Small intestine (tissue), 7 donors: Measurements from ENCODE around the gene LYSMD1. TPM values are rescaled to one million over a fixed set of nuclear protein-coding genes. Genes with fewer than 3 reads are reported as not detected.
A peak's percentile ranks its signal among the peaks of the same experiment; 100 is the strongest.

Experiments
- DNase-seq, 2 donors: peaks; one replicate each; pipeline versions ENCODE4 v3.0.0 to v3.0.0-alpha.2; 2013
- FAIRE-seq: peaks from 2 replicates; lab custom pipeline; 2012; peaks lifted over from hg19 to GRCh38; lab: Jason Lieb, UNC
- H3K27ac ChIP-seq, 3 donors: one replicate each; pipeline ENCODE4 v1.5.1; 2013; ENCODE audit warnings: low read length in 2 of 3, mild to moderate bottlenecking in 2 of 3, control low read depth in 1 of 3, inconsistent platforms in 1 of 3, low read depth in 1 of 3, moderate library complexity in 1 of 3
- H3K27me3 ChIP-seq, 3 donors: one replicate each; pipeline ENCODE4 v1.6.1; 2013; ENCODE audit warnings: low read length in 3 of 3, inconsistent platforms in 1 of 3; ENCODE audit not compliant: control insufficient read depth in 3 of 3, insufficient read depth in 3 of 3
- H3K36me3 ChIP-seq, 3 donors: one replicate each; pipeline ENCODE4 v1.6.1; 2013; ENCODE audit warnings: low read length in 3 of 3, inconsistent platforms in 1 of 3, low read depth in 1 of 3, mild to moderate bottlenecking in 1 of 3, moderate library complexity in 1 of 3; ENCODE audit not compliant: control insufficient read depth in 3 of 3, insufficient read depth in 2 of 3
- H3K4me1 ChIP-seq, 3 donors: one replicate each; pipeline ENCODE4 v1.6.1; 2013; ENCODE audit warnings: low read length in 2 of 3, inconsistent platforms in 1 of 3, low read depth in 1 of 3, mild to moderate bottlenecking in 1 of 3, moderate library complexity in 1 of 3; ENCODE audit not compliant: control insufficient read depth in 3 of 3, insufficient read depth in 2 of 3
- H3K4me3 ChIP-seq, 3 donors: one replicate each; pipeline ENCODE4 v1.5.1; 2013; ENCODE audit warnings: low read length in 3 of 3, control low read depth in 1 of 3, inconsistent platforms in 1 of 3, low read depth in 1 of 3, mild to moderate bottlenecking in 1 of 3, moderate library complexity in 1 of 3
- H3K9me3 ChIP-seq, 2 donors: one replicate each; pipeline ENCODE4 v1.6.1; 2013; ENCODE audit warnings: low read depth in 1 of 2, low read length in 1 of 2; ENCODE audit not compliant: control insufficient read depth in 2 of 2, insufficient read depth in 1 of 2
- WGBS, 3 donors: extraction: QIAGEN DNeasy Blood & Tissue Kit; methylation state at CpG; one replicate each; pipeline ENCODE4 v1.1.7; 2013; 5-methylcytosine and 5-hydroxymethylcytosine counted together
- polyA plus RNA-seq, 4 donors: library from polyadenylated mRNA; stranded (reverse) in 3 of 4; unstranded in 1 of 4; fragments of 200-250 nt in 3 of 4; fragments of 120-200 nt in 1 of 4; gene quantifications; one replicate each; pipeline versions ENCODE4 v1.2.1 to v1.2.3, GENCODE V29; 2013
- donor health status: healthy with polysubstance abuse.
- donor health status: control.
- donor health status: control.
- donor health status: Bipolar disorder and iron deficiency.
- donor health status: healthy.

The LYSMD1 gene
- polyA plus RNA-seq, 4 donors = 3.2 to 9.9 (median 6.2) TPM

GRCh38 chr1:151133018-151133806 lies 32.5 kb downstream of the LYSMD1 start:
- H3K4me3 ChIP-seq = no peak overlapping the region
- peaks cover 0 to 10% (median 3%) of the 10 kb centered on the region in 3 donors for H3K4me1 ChIP-seq
- no peak overlapping the region for H3K27ac ChIP-seq
- 82 to 93% (median 88%) methylated on average over 37 to 65 of the region's 65 CpGs for WGBS, 3 donors
- DNase-seq = no peak
- no peak for FAIRE-seq
- H3K9me3 ChIP-seq = no peaks in the 10 kb centered on the region
- H3K36me3 ChIP-seq = peaks cover 0 to 48% (median 0%) of the 10 kb centered on the region in 3 donors
- H3K27me3 ChIP-seq = peaks cover 0 to 21% (median 0%) of the 10 kb centered on the region in 3 donors

- FAIRE-seq (no peak), DNase-seq (no peak)
- Histone ChIP-seq H3K27ac (no peak overlapping the region), H3K36me3 (peaks cover 0 to 41% (median 0%) of the 10 kb centered on the region in 3 donors), H3K4me3 (peak overlapping the region in 1 of 3 donors; percentile 44), H3K9me3 (no peaks in the 10 kb centered on the region), H3K27me3 (peaks cover 0 to 21% (median 0%) of the 10 kb centered on the region in 3 donors), H3K4me1 (peaks cover 0 to 10% (median 3%) of the 10 kb centered on the region in 3 donors)
- 70 to 79% (median 75%) methylated on average over 53 to 74 of the region's 74 CpGs for WGBS, 3 donors
These were observed 33.2 kb downstream of the LYSMD1 start for GRCh38 chr1:151132335-151133017.

GRCh38 chr1:151131701-151132334 lies 33.9 kb downstream of the LYSMD1 start:
- Histone ChIP-seq H3K36me3 (peaks cover 0 to 37% (median 0%) of the 10 kb centered on the region in 3 donors), H3K27me3 (peaks cover 0 to 21% (median 0%) of the 10 kb centered on the region in 3 donors), H3K4me3 (peak overlapping the region in 2 of 3 donors; percentile 6 to 44), H3K27ac (peak overlapping the region in 2 of 3 donors; percentile 8 to 45), H3K4me1 (peaks cover 0 to 10% (median 3%) of the 10 kb centered on the region in 3 donors), H3K9me3 (no peaks in the 10 kb centered on the region)
- no peak for FAIRE-seq
- 28 to 46% (median 43%) methylated on average over 33 to 39 of the region's 39 CpGs for WGBS, 3 donors
- DNase-seq = peak; percentile 27 to 40

DNA sequence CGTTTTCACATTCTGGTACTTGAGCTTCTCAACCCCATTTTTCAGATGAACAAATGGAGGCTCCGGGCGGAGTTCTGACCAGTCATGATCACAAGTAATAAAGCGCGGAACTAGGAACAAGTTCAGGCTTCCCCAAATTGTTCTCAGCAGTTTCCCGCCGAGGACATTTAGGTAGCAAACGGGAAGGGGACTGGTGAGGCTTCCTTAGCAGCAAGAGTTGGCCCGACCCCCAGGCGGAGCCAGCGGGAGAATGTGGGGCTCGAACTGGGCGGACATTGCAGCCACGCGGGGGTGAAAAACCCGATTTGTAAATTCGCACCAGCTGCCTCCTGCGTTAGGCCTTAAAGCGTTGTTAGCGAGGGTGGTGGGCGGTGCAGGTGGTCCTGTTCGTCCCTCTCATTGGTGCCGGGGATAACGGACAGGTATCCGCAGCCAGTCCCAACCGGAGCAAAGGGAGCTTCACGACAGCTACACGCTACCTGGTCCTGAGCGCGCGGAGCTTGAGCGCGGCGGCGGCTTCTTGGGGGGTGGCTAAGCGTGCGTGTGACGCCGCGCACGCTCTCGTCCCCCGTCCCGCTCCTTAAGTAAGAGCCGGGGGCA lies 34.6 kb downstream of the LYSMD1 start:
- Histone ChIP-seq H3K36me3 (peaks cover 0 to 29% (median 0%) of the 10 kb centered on the region in 3 donors), H3K27ac (peak overlapping the region in 2 of 3 donors; percentile 8 to 45), H3K4me1 (peaks cover 0 to 10% (median 3%) of the 10 kb centered on the region in 3 donors), H3K9me3 (no peaks in the 10 kb centered on the region), H3K4me3 (peak overlapping the region in 2 of 3 donors; percentile 6 to 44), H3K27me3 (peaks cover 0 to 21% (median 0%) of the 10 kb centered on the region in 3 donors)
- 7 to 19% (median 7%) methylated on average over 43 to 45 of the region's 45 CpGs for WGBS, 3 donors
- FAIRE-seq = no peak
- peak; percentile 85 to 92 for DNase-seq

GRCh38 chr1:151128800-151129199 lies 36.9 kb downstream of the LYSMD1 start:
- DNase-seq (no peak), FAIRE-seq (no peak)
- 83 to 95% (median 94%) methylated on average over 6 of the region's 6 CpGs for WGBS, 3 donors
- no peak overlapping the region for H3K27ac ChIP-seq
- H3K9me3 ChIP-seq = no peaks in the 10 kb centered on the region
- peaks cover 0 to 20% (median 0%) of the 10 kb centered on the region in 3 donors for H3K27me3 ChIP-seq
- H3K4me1 ChIP-seq = peaks cover 0 to 10% (median 3%) of the 10 kb centered on the region in 3 donors
- H3K4me3 ChIP-seq = no peak overlapping the region
- H3K36me3 ChIP-seq = peaks cover 0 to 9% (median 0%) of the 10 kb centered on the region in 3 donors

GRCh38 chr1:151124763-151125403 lies 40.8 kb downstream of the LYSMD1 start:
- no peak overlapping the region for H3K4me3 ChIP-seq
- H3K9me3 ChIP-seq = no peaks in the 10 kb centered on the region
- peak overlapping the region in 1 of 3 donors; percentile 14 for H3K27ac ChIP-seq
- DNase-seq = no peak
- 85 to 90% (median 90%) methylated on average over 5 of the region's 5 CpGs for WGBS, 3 donors
- no peaks in the 10 kb centered on the region for H3K4me1 ChIP-seq
- peaks cover 0 to 13% (median 0%) of the 10 kb centered on the region in 3 donors for H3K36me3 ChIP-seq
- FAIRE-seq = no peak
- H3K27me3 ChIP-seq = no peaks in the 10 kb centered on the region

GRCh38 chr1:151113877-151114276 lies 51.8 kb downstream of the LYSMD1 start:
- FAIRE-seq (no peak), DNase-seq (no peak)
- no peaks in the 10 kb centered on the region for H3K27me3 ChIP-seq
- no peaks in the 10 kb centered on the region for H3K4me1 ChIP-seq
- no peaks in the 10 kb centered on the region for H3K9me3 ChIP-seq
- no peak overlapping the region for H3K27ac ChIP-seq
- 92 to 98% (median 97%) methylated on average over 5 of the region's 5 CpGs for WGBS, 3 donors
- H3K4me3 ChIP-seq = no peak overlapping the region
- peaks cover 4 to 50% (median 7%) of the 10 kb centered on the region in 3 donors for H3K36me3 ChIP-seq
